Measurements from ENCODE around the gene FLVCR2.

FLVCR2 gene

DNA sequence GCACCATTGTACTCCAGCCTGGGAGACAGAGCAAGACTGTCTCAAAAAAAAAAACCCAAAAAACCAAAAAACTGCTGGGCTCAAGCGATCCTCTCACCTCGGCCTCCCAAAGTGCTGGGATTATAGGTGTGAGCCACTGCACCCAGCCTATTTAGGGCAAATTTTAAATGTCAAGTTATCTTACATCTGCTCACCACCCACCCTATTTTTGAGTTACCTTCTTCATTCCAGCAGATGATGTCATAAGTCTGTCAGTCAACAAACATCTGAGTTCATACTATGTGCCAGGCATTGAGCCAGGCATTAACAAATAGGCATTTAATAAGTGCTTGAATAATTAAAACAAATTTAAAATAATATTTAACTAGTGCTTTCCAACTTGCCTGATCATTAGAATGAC lies 34.6 kb upstream of the FLVCR2 start:
- H3K4me3 Mint-ChIP-seq: peak overlapping the region; percentile 77 to 79
- ATAC-seq (replicated peaks): no peak
- H3K27me3 Mint-ChIP-seq: no peaks in the 10 kb centered on the region
- peak overlapping the region; percentile 96 to 98 for H3K27ac Mint-ChIP-seq
- H3K4me1 Mint-ChIP-seq (ENCODE audit: low read depth in 2 of 2): peaks cover 49 to 72% of the 10 kb centered on the region in 2 donors
- no peaks in the 10 kb centered on the region for H3K9me3 Mint-ChIP-seq
- H3K36me3 Mint-ChIP-seq (ENCODE audit: insufficient read depth): peaks cover 28% of the 10 kb centered on the region
- no peak for DNase-seq

- H3K4me3 Mint-ChIP-seq: no peak overlapping the region
- H3K9me3 Mint-ChIP-seq: no peaks in the 10 kb centered on the region
- peak overlapping the region; percentile 63 to 65 for H3K27ac Mint-ChIP-seq
- H3K36me3 Mint-ChIP-seq (ENCODE audit: insufficient read depth): peaks cover 21% of the 10 kb centered on the region
- DNase-seq: no peak
- H3K27me3 Mint-ChIP-seq: no peaks in the 10 kb centered on the region
- peaks cover 46 to 73% of the 10 kb centered on the region in 2 donors for H3K4me1 Mint-ChIP-seq (ENCODE audit: low read depth in 2 of 2)
- ATAC-seq (replicated peaks): no peak
Observed at GRCh38 chr14:75545907-75546306, 32.5 kb upstream of the FLVCR2 start.

DNA sequence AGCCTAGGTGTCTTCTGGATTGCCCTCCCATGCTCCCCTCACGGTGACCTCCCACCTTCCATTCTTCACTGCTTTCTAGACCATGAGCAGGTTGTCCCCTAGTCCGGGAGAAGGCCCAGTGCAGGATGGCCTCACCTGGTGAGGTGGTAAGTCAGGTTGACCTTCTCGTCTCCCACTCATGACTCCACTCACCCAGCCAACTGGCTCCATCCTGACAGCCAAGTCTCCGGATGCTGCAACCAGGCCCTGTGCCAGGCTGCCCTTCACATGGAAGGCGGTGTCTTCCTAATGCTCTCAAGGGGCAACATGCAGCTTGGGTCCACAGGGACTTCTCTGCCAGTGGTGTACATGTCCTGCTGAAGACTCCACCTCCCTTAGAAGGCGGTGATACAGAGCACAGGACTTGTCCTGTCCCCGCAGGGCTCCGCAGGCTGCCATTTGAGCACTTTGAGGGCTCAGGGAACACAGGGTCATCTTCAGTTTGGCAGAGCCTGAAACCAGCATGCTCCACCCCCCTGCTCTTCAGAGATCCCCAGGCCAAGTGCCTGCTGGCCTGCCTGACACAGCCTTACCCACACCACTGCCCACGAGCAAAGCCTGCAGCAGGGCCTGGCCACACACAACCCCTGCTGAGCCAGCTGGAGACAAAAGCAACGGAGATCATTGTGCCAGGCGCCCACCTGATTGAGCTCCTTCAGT lies 30.7 kb upstream of the FLVCR2 start:
- no peak overlapping the region for H3K4me3 Mint-ChIP-seq
- DNase-seq (no peak), ATAC-seq (replicated peaks) (no peak)
- H3K27me3 Mint-ChIP-seq: no peaks in the 10 kb centered on the region
- H3K27ac Mint-ChIP-seq: peak overlapping the region; percentile 54 to 96
- peaks cover 17% of the 10 kb centered on the region for H3K36me3 Mint-ChIP-seq (ENCODE audit: insufficient read depth)
- no peaks in the 10 kb centered on the region for H3K9me3 Mint-ChIP-seq
- peaks cover 39 to 66% of the 10 kb centered on the region in 2 donors for H3K4me1 Mint-ChIP-seq (ENCODE audit: low read depth in 2 of 2)

GRCh38 chr14:75548544-75548943 lies 29.9 kb upstream of the FLVCR2 start:
- DNase-seq (no peak), ATAC-seq (replicated peaks) (no peak)
- no peak overlapping the region for H3K4me3 Mint-ChIP-seq
- H3K9me3 Mint-ChIP-seq: no peaks in the 10 kb centered on the region
- H3K4me1 Mint-ChIP-seq (ENCODE audit: low read depth in 2 of 2): peaks cover 33 to 59% of the 10 kb centered on the region in 2 donors
- peak overlapping the region; percentile 54 to 96 for H3K27ac Mint-ChIP-seq
- H3K36me3 Mint-ChIP-seq (ENCODE audit: insufficient read depth): peaks cover 14% of the 10 kb centered on the region
- no peaks in the 10 kb centered on the region for H3K27me3 Mint-ChIP-seq

GRCh38 chr14:75549169-75549568 lies 29.3 kb upstream of the FLVCR2 start:
- Mint-ChIP-seq H3K27me3 (no peaks in the 10 kb centered on the region), H3K27ac (peak overlapping the region; percentile 54 to 96), H3K4me1 (ENCODE audit: low read depth in 2 of 2) (peaks cover 33 to 55% of the 10 kb centered on the region in 2 donors), H3K4me3 (peak overlapping the region; percentile 33 to 65), H3K9me3 (no peaks in the 10 kb centered on the region), H3K36me3 (ENCODE audit: insufficient read depth) (peaks cover 14% of the 10 kb centered on the region)
- peak; percentile 43 for ATAC-seq (replicated peaks)
- no peak for DNase-seq

DNA sequence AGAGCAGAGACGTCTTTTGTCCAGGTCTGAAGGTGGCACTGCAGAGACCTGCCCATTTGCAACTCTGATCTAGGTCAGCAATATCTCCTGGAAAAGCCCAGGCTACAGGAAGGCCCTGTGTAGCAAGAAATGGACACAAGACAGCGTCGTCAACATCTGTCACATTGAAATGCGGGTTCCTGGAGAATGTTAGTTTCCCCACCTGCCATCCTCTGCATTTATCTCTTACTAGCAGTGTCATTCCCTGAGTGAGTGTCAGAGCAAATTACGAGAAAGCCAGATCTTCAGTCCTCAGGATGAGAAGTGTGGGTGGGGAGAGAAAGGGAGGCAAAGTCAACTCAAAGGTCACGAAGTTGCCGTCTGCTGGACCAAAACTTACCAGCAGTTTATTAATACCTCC lies 27.4 kb upstream of the FLVCR2 start:
- no peak for DNase-seq
- Mint-ChIP-seq H3K4me1 (ENCODE audit: low read depth in 2 of 2) (peaks cover 32 to 45% of the 10 kb centered on the region in 2 donors), H3K4me3 (peak overlapping the region; percentile 15 to 40), H3K27ac (peak overlapping the region; percentile 54 to 96), H3K27me3 (no peaks in the 10 kb centered on the region), H3K9me3 (no peaks in the 10 kb centered on the region), H3K36me3 (ENCODE audit: insufficient read depth) (peaks cover 14% of the 10 kb centered on the region)
- no peak for ATAC-seq (replicated peaks)

DNA sequence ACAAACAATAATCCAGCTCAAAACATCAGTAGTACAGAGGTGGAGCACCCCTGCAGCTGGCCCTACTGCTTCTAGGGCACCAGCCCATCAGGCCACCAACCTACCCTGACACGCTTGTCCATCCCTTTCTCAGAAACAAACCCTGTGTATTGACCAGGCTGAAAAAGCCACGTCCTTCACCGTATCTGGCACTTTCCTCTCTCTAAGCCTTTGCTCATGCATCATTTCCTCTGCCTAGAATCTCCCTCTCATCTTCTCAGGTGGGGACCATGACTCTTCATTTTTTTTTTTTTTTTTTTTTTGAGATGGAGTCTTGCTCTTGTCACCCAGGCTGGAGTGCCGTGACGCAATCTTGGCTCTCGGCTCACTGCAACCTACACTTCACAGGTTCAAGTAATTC lies 25.3 kb upstream of the FLVCR2 start:
- no peak for ATAC-seq (replicated peaks)
- H3K36me3 Mint-ChIP-seq (ENCODE audit: insufficient read depth): peaks cover 6% of the 10 kb centered on the region
- peak overlapping the region; percentile 2 to 96 for H3K27ac Mint-ChIP-seq
- no peak for DNase-seq
- H3K4me3 Mint-ChIP-seq: no peak overlapping the region
- no peaks in the 10 kb centered on the region for H3K27me3 Mint-ChIP-seq
- H3K9me3 Mint-ChIP-seq: no peaks in the 10 kb centered on the region
- peaks cover 27 to 32% of the 10 kb centered on the region in 2 donors for H3K4me1 Mint-ChIP-seq (ENCODE audit: low read depth in 2 of 2)

- Mint-ChIP-seq H3K4me3 (no peak overlapping the region), H3K9me3 (no peaks in the 10 kb centered on the region), H3K27me3 (no peaks in the 10 kb centered on the region), H3K36me3 (ENCODE audit: insufficient read depth) (no peaks in the 10 kb centered on the region), H3K4me1 (ENCODE audit: low read depth in 2 of 2) (peaks cover 25% of the 10 kb centered on the region in 2 donors), H3K27ac (no peak overlapping the region)
- DNase-seq: no peak
- ATAC-seq (replicated peaks): no peak
Observed at GRCh38 chr14:75553761-75554364, 24.6 kb upstream of the FLVCR2 start.

DNA sequence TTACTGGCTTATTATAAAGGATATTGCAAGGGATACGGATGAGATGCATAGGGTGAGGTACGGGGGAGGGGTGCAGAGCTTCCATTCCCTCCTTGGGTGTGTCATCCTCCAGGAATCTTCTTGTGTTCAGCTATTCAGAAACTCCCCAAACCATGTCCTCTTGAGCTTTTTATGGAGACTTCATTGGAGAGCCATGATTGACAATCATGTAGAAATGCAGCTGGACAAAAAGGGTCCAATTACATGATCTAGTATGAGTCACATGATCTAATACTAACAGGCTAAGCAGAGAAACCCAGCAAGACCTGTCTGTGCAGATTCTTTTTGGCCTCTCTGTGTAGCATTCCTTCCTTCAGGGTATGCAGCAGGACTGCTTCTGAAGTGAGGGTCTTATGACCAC lies 23.9 kb upstream of the FLVCR2 start:
- DNase-seq: no peak

DNA sequence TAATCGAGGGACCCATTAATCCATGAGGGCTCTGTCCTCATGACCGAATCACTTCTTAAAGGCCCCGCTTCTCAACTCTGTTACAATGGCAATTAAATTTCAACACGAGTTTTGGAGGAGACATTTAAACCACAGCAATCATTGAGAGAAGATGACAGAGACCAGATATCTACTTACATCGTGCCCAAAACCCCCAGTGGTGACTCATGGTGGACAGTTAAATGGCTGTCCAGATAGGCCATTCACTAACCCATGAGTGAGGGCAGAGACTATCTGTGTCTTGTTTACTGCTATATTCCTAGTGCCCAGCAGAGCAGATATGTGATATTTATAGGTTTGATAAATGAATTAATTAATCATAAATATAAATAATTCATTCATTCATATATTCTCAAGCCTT lies 20.0 kb upstream of the FLVCR2 start:
- Mint-ChIP-seq H3K9me3 (no peaks in the 10 kb centered on the region), H3K27me3 (peaks cover 0 to 12% of the 10 kb centered on the region in 2 donors), H3K4me3 (no peak overlapping the region), H3K27ac (no peak overlapping the region), H3K4me1 (ENCODE audit: low read depth in 2 of 2) (peaks cover 7 to 14% of the 10 kb centered on the region in 2 donors), H3K36me3 (ENCODE audit: insufficient read depth) (no peaks in the 10 kb centered on the region)
- ATAC-seq (replicated peaks) (no peak), DNase-seq (no peak)

More for the DNA sequence above, 23.9 kb upstream of the FLVCR2 start:
- H3K27me3 Mint-ChIP-seq: no peaks in the 10 kb centered on the region
- no peak overlapping the region for H3K4me3 Mint-ChIP-seq
- no peaks in the 10 kb centered on the region for H3K9me3 Mint-ChIP-seq
- H3K36me3 Mint-ChIP-seq (ENCODE audit: insufficient read depth): no peaks in the 10 kb centered on the region
- H3K4me1 Mint-ChIP-seq (ENCODE audit: low read depth in 2 of 2): peaks cover 18 to 20% of the 10 kb centered on the region in 2 donors
- ATAC-seq (replicated peaks): no peak
- no peak overlapping the region for H3K27ac Mint-ChIP-seq

GRCh38 chr14:75559045-75559444 lies 19.4 kb upstream of the FLVCR2 start:
- no peak overlapping the region for H3K4me3 Mint-ChIP-seq
- no peaks in the 10 kb centered on the region for H3K9me3 Mint-ChIP-seq

GRCh38 chr14:75559451-75560222 lies 18.8 kb upstream of the FLVCR2 start:
- Mint-ChIP-seq H3K27ac (peak overlapping the region; percentile 19 to 32), H3K36me3 (ENCODE audit: insufficient read depth) (no peaks in the 10 kb centered on the region), H3K27me3 (peaks cover 0 to 12% of the 10 kb centered on the region in 2 donors), H3K9me3 (no peaks in the 10 kb centered on the region), H3K4me1 (ENCODE audit: low read depth in 2 of 2) (peaks cover 7 to 14% of the 10 kb centered on the region in 2 donors), H3K4me3 (peak overlapping the region in 1 of 2 donors; percentile 20)
- ATAC-seq (replicated peaks) (no peak), DNase-seq (no peak)

More at GRCh38 chr14:75559045-75559444, 19.4 kb upstream of the FLVCR2 start:
- H3K36me3 Mint-ChIP-seq (ENCODE audit: insufficient read depth): no peaks in the 10 kb centered on the region
- peaks cover 7 to 14% of the 10 kb centered on the region in 2 donors for H3K4me1 Mint-ChIP-seq (ENCODE audit: low read depth in 2 of 2)
- ATAC-seq (replicated peaks): no peak
- H3K27ac Mint-ChIP-seq: peak overlapping the region; percentile 19 to 32
- DNase-seq: no peak
- peaks cover 0 to 12% of the 10 kb centered on the region in 2 donors for H3K27me3 Mint-ChIP-seq

GRCh38 chr14:75561013-75561432 lies 17.4 kb upstream of the FLVCR2 start:
- no peaks in the 10 kb centered on the region for H3K36me3 Mint-ChIP-seq (ENCODE audit: insufficient read depth)
- peaks cover 0 to 12% of the 10 kb centered on the region in 2 donors for H3K27me3 Mint-ChIP-seq
- H3K27ac Mint-ChIP-seq: peak overlapping the region in 1 of 2 donors; percentile 25
- DNase-seq: peak; percentile 30 to 51 (median 32)
- no peak overlapping the region for H3K4me3 Mint-ChIP-seq
- peaks cover 6 to 20% of the 10 kb centered on the region in 2 donors for H3K4me1 Mint-ChIP-seq (ENCODE audit: low read depth in 2 of 2)
- H3K9me3 Mint-ChIP-seq: no peaks in the 10 kb centered on the region
- ATAC-seq (replicated peaks): peak; percentile 65

All from effector memory CD8-positive, alpha-beta T cell (primary cell).